HG02840 (cell line): ENCODE measurements around the gene ERAL1.
"Not testable (repeated sequence)": the region's sequence is repeated elsewhere in the genome, so short reads cannot be mapped to it uniquely, and the experiment has no call there.

Source experiments
- ATAC-seq: cut with Tn5 transposase; IDR thresholded peaks from one replicate; pipeline ENCODE4 v1.9.1; 2021; ENCODE audit warnings: mild to moderate bottlenecking, moderate library complexity, moderate number of reproducible peaks; ENCODE audit not compliant: unreplicated experiment, low FRiP score

Gene ERAL1

GRCh38 chr17:28896884-28897768, 42.3 kb downstream of the ERAL1 start, which contains the start of gene FLOT2:
TSS of gene FLOT2 (minus strand) at chr17:28897733. CDS start at chr17:28897574, 159 bp downstream.
- ATAC-seq: no peak

GRCh38 chr17:28897769-28898526, 43.1 kb downstream of the ERAL1 start:
- ATAC-seq: no peak

GRCh38 chr17:28898527-28898955, 43.7 kb downstream of the ERAL1 start:
- no peak for ATAC-seq

DNA sequence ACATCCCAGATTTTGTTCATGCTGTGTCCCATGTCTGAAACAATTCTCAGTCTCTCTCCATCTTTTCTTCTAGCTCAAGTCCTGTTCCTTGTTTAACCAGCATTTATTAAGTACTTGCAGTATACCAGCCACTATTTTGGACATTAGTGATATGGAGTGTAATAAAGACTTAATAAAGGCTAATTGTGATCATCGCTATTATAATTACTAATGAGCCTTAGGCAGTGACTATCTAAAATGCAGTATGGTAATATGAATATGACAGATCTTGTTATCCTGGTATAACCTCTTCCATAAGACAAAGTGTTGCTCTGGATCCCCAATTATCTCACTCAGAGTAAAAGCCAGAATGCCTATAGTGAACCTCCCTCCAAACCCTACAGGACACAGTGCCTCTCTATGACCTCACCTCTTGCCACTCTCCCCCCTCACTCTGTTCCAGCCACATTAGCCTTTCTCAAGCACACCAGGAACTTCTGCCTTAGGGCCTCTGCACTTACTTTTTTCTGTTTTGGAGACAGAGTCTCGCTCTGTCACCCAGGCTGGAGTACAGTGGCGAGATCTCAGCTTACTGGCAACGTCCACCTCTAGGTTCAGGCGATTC, 44.5 kb downstream of the ERAL1 start:
- no peak for ATAC-seq

- ATAC-seq: no peak
These were observed 46.3 kb downstream of the ERAL1 start for GRCh38 chr17:28900986-28901726.

- ATAC-seq: no peak
These were observed 47.3 kb downstream of the ERAL1 start for GRCh38 chr17:28901866-28902818.

DNA sequence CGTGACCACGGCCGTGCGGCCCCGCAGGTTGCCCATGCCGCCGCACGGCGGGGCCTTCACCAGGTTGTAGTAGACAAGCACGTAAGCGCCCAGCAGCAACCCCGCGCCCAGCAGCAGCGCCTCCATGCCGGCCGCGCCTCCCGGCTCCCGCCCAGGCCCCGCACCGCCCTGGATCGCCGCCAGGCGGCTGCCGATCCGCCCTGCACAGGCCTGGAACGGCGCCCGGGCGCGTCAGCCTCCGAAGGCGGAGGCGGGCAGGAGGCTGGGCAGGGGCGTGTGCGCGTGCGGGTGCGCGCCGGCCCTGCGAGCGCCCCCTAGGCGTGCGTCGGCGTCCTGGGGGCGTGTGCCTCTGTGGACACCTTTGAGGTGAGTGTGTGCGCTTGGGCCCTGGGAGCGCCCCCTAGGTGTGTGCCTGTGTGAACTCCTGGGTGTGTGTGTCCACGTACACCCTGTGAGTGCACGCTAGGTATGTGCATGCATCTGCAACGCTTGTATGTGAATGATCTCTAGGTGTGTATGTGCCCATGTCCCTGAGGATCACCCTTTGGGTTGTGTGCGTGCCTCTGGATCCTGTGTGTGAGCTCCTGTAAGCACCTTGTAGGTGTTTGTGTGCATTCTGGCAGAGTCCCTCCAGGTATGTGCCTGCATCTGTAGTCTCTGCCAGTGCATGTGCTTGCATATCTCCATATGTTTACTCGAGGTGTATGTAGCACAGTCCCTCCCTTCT, 48.2 kb downstream of the ERAL1 start, which contains the start of gene DHRS13:
TSS of gene DHRS13 (minus strand) at position 261 of the 727 bp plus-strand sequence. CDS start at position 126, 135 bp downstream.
- peak; percentile 82 for ATAC-seq

GRCh38 chr17:28903546-28903841, 48.7 kb downstream of the ERAL1 start:
- not testable (repeated sequence) for ATAC-seq

GRCh38 chr17:28904800-28905199, 50.0 kb downstream of the ERAL1 start:
- ATAC-seq: no peak

- no peak for ATAC-seq
These were observed 51.5 kb downstream of the ERAL1 start for GRCh38 chr17:28906276-28906675.

DNA sequence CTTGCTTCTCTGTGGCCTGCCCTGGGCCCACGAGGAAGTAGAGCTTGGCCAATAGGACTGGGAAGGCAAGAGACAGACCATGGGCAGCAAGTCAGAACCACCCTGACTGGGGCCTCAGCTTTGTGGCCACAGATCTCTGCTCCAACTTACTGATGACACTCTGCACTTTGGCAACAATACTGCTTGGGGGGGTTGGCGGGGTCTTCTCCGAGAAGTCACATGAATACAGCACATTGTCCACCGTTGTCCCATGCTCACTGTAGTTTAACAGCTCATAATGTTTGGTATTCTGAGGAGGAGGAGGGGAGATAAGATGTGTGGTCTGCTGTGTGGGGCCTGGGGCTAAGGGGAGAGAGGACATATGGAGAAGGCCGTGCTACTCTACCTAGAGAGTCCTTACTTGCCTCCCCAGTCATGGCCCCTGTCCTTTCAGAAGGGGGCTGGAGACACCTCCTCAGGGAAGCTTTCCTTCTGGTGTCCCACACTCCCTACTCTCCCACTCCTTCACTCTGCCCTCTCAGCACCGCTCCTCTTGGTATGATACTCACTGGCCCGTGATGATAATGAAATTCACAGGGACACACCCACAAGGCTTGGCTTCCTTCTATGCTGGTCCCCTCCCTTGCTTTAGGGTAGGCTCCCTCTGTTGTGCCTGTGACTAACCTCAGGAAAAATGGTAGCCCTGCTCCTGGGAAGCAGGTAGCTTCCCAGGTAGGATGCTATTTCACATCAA, 52.1 kb downstream of the ERAL1 start:
- no peak for ATAC-seq

- no peak for ATAC-seq
These were observed 53.1 kb downstream of the ERAL1 start for GRCh38 chr17:28907709-28908475.

GRCh38 chr17:28908640-28909167, 53.9 kb downstream of the ERAL1 start:
- ATAC-seq: no peak

DNA sequence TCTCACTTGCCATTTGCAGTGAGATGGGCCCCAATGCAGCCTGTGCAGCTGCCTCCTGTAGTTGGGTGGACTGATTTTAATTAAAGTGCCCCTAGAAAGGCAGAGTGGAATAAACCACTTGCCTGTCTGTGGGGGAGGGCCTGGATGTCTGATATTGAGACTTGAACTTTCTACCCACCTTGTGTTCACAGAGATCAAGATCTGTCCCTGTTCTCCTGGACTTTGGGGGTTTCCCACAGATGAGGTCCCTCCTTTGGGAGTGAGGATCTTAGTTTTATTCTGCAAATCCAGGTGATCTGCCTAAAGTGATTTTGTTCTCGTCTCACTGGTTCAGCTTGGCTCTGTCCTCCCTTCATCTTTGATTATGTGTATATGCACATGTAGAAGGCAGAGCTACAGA, 55.7 kb downstream of the ERAL1 start:
- no peak for ATAC-seq
